Panc1 (cell line): ENCODE measurements around the gene RNF138.

Experiments used
- CTCF ChIP-seq: fragments of 450-650 bp; IDR thresholded peaks from 2 replicates; pipeline ENCODE4 v1.5.1; 2017; ENCODE audit warnings: mild to moderate bottlenecking
- POLR2AphosphoS5 ChIP-seq: IDR thresholded peaks from 2 replicates; pipeline ENCODE4 v1.6.1; 2012; ENCODE audit warnings: mild to moderate bottlenecking, low read depth, low read length, moderate library complexity
- REST ChIP-seq, 2 experiments: IDR thresholded peaks; 2 replicates each; pipeline ENCODE4 v1.6.1; 2011 to 2012; ENCODE audit warnings: low read depth in 2 of 2, control low read depth in 1 of 2, low read length in 1 of 2, mild to moderate bottlenecking in 1 of 2, moderate library complexity in 1 of 2; ENCODE audit not compliant: insufficient read depth in 1 of 2
- SIN3A ChIP-seq: IDR thresholded peaks from 2 replicates; pipeline ENCODE4 v1.6.1; 2012; ENCODE audit warnings: low read depth, mild to moderate bottlenecking, low read length, moderate library complexity, borderline replicate concordance; ENCODE audit not compliant: insufficient read depth

GRCh38 chr18:32091325-32091723 is 350 bp upstream of the RNF138 start:
- TF ChIP-seq CTCF (no peak), REST (IDR thresholded peaks at IDR 0.05; ENCODE audit: insufficient read depth in 1 of 2, low read depth in 2 of 2, low read length in 1 of 2) (no peak), SIN3A (no peak), POLR2AphosphoS5 (no peak)
